ENCODE data around the gene NR2C2.

Gene NR2C2

GRCh38 chr3:15065550-15066007 lies 118.2 kb downstream of the NR2C2 start:
- DNase-seq: no peak

GRCh38 chr3:15066467-15066866 lies 119.1 kb downstream of the NR2C2 start:
- no peak for DNase-seq

- no peak for DNase-seq
Measured at GRCh38 chr3:15069441-15069840, 122.1 kb downstream of the NR2C2 start.

GRCh38 chr3:15071699-15072098 lies 124.3 kb downstream of the NR2C2 start:
- DNase-seq: no peak

- DNase-seq: no peak
Measured at GRCh38 chr3:15074500-15074899, 127.1 kb downstream of the NR2C2 start.

- no peak for DNase-seq
Measured at GRCh38 chr3:15079091-15079490, 131.7 kb downstream of the NR2C2 start.

- no peak for DNase-seq
Measured at GRCh38 chr3:15081960-15082664, 134.7 kb downstream of the NR2C2 start.

GRCh38 chr3:15083252-15083651 lies 135.9 kb downstream of the NR2C2 start:
- no peak for DNase-seq

GRCh38 chr3:15086263-15086662 lies 138.9 kb downstream of the NR2C2 start:
- no peak for DNase-seq

GRCh38 chr3:15086699-15087098 lies 139.3 kb downstream of the NR2C2 start:
- DNase-seq: no peak

- DNase-seq: no peak
Measured at GRCh38 chr3:15089201-15089600, 141.8 kb downstream of the NR2C2 start.

- DNase-seq: no peak
Measured at GRCh38 chr3:15091575-15091974, 144.2 kb downstream of the NR2C2 start.

- no peak for DNase-seq
Measured at GRCh38 chr3:15092686-15093085, 145.3 kb downstream of the NR2C2 start.

GRCh38 chr3:15094187-15094875 lies 146.9 kb downstream of the NR2C2 start:
- DNase-seq: no peak

- no peak for DNase-seq
Measured at GRCh38 chr3:15096046-15096445, 148.7 kb downstream of the NR2C2 start.

GRCh38 chr3:15097891-15098290 lies 150.5 kb downstream of the NR2C2 start:
- DNase-seq: no peak
